K562 (cell line): ENCODE data around the gene PSMB8. TPM values are rescaled to one million over a fixed set of nuclear protein-coding genes. Genes with fewer than 3 reads are reported as not detected.

Experiments used
- AFF4 ChIP-seq: sonication (generic); formaldehyde crosslinking; IDR thresholded peaks from 2 replicates; pipeline ENCODE4 v1.8.0; 2023; ENCODE audit warnings: mild to moderate bottlenecking, missing genetic modification reagents
- CREB3L1 ChIP-seq: fragments of 450-650 bp; IDR thresholded peaks from 2 replicates; pipeline ENCODE4 v1.6.1; 2014; ENCODE audit warnings: low read depth, mild to moderate bottlenecking, moderate library complexity, borderline replicate concordance
- DDX20 ChIP-seq: fragments of 450-650 bp; IDR thresholded peaks from 2 replicates; pipeline ENCODE4 v1.6.1; 2016; ENCODE audit warnings: missing genetic modification characterization, low read depth, mild to moderate bottlenecking, missing compliant biosample characterization, moderate library complexity
- PYGO2 ChIP-seq: fragments of 450-650 bp; IDR thresholded peaks from 2 replicates; pipeline ENCODE4 v1.6.1; 2016; ENCODE audit warnings: mild to moderate bottlenecking, missing genetic modification characterization, moderate library complexity, missing compliant biosample characterization
- RERE ChIP-seq: sonication (generic); formaldehyde crosslinking; IDR thresholded peaks from 2 replicates; pipeline ENCODE4 v1.8.0; 2023; ENCODE audit warnings: missing genetic modification reagents, mild to moderate bottlenecking, borderline replicate concordance
- SMAD2 ChIP-seq: fragments of 150-350 bp; IDR thresholded peaks from 2 replicates; pipeline ENCODE4 v1.6.1; 2014; ENCODE audit warnings: low read depth, mild to moderate bottlenecking, low read length
- ZNF717 ChIP-seq: fragments of 250-450 bp; sonication (Bioruptor Pico); IDR thresholded peaks from 2 replicates; pipeline ENCODE4 v1.5.0; 2021
- polyA plus RNA-seq, 8 experiments: library from polyadenylated mRNA; depleted of rRNA in 4 of 8; stranded (reverse) in 5 of 8; unstranded in 3 of 8; fragments of >200 nt; fragmentation: Nextera tagmentation in 2 of 8; fragmentation: Illumina TruSeq in 1 of 8; extraction: Ambion mirVana in 2 of 8; extraction: Trizol in 1 of 8; gene quantifications; 2 replicates each; pipeline versions ENCODE4 v1.2.1 to v1.2.3, GENCODE V29; 2011 to 2014; ENCODE audit warnings: inconsistent platforms in 1 of 8, missing spikeins in 1 of 8
- total RNA-seq, 7 experiments: library from RNA; depleted of rRNA in 6 of 7; stranded (reverse); fragments of >200 nt in 6 of 7; fragmentation: Illumina TruSeq in 2 of 7; extraction: Trizol in 2 of 7; gene quantifications; 2 replicates each; pipeline versions ENCODE4 v1.2.1 to v1.2.3, GENCODE V29; 2011 to 2021; ENCODE audit warnings: low replicate concordance in 1 of 7
- TF ChIP-seq, protein P1 (sequence below): sonication (generic); formaldehyde crosslinking; IDR thresholded peaks from 2 replicates; pipeline ENCODE4 v1.8.1; 2023; ENCODE audit warnings: mild to moderate bottlenecking, missing genetic modification reagents

Gene PSMB8
- total and polyA plus RNA-seq, 9 of the 15 experiments (the other 6 are each of a cell fraction or from before 2014, with no cell fraction given): 0.71 to 4.0 (median 2.4) TPM

GRCh38 chr6:32838114-32838958 lies 5.5 kb downstream of the PSMB8 start, which contains the start of gene TAP2 (continued):
- TF ChIP-seq, protein P1, sequence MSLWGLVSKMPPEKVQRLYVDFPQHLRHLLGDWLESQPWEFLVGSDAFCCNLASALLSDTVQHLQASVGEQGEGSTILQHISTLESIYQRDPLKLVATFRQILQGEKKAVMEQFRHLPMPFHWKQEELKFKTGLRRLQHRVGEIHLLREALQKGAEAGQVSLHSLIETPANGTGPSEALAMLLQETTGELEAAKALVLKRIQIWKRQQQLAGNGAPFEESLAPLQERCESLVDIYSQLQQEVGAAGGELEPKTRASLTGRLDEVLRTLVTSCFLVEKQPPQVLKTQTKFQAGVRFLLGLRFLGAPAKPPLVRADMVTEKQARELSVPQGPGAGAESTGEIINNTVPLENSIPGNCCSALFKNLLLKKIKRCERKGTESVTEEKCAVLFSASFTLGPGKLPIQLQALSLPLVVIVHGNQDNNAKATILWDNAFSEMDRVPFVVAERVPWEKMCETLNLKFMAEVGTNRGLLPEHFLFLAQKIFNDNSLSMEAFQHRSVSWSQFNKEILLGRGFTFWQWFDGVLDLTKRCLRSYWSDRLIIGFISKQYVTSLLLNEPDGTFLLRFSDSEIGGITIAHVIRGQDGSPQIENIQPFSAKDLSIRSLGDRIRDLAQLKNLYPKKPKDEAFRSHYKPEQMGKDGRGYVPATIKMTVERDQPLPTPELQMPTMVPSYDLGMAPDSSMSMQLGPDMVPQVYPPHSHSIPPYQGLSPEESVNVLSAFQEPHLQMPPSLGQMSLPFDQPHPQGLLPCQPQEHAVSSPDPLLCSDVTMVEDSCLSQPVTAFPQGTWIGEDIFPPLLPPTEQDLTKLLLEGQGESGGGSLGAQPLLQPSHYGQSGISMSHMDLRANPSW: no peak
- TF ChIP-seq CREB3L1 (no peak; the same call in 1 of the 2 replicates), DDX20 (no peak), PYGO2 (tag) (no peak), AFF4 (CRISPR knock-in tag) (no peak; the same call in 1 of the 2 replicates), ZNF717 (no peak), RERE (CRISPR knock-in tag) (no peak), SMAD2 (no peak)
